Prostate gland (tissue), 2 donors: ENCODE measurements around the gene WASHC4.
A peak's percentile ranks its signal among the peaks of the same experiment; 100 is the strongest.

Source experiments
- CTCF ChIP-seq, 4 experiments: fragments of 200-600 bp in 2 of 4; fragments of 450-650 bp in 2 of 4; sonication (generic) in 2 of 4; IDR thresholded peaks; 1 replicate in 3 of 4; 2 replicates in 1 of 4; pipeline ENCODE4 v1.5.1; 2016 to 2019; ENCODE audit warnings: antibody characterized with exemption in 4 of 4, mild to moderate bottlenecking in 2 of 4, moderate library complexity in 2 of 4
- POLR2A ChIP-seq: fragments of 450-650 bp; IDR thresholded peaks from one replicate; pipeline ENCODE4 v1.6.1; 2016; ENCODE audit warnings: antibody characterized with exemption, mild to moderate bottlenecking

- peak in 2 of 4 experiments; percentile 25 to 38 for TF ChIP-seq CTCF (IDR thresholded peaks at IDR 0.05)
- peak; percentile 21 for TF ChIP-seq POLR2A
Measured at GRCh38 chr12:105092336-105092735, 15.2 kb upstream of the WASHC4 start.
